ENCODE data around the gene SLC35E1.
"Not testable (repeated sequence)": the region's sequence is repeated elsewhere in the genome, so short reads cannot be mapped to it uniquely, and the experiment has no call there.

The SLC35E1 gene

GRCh38 chr19:16522559-16523377 is 49.4 kb downstream of the SLC35E1 start:
- DNase-seq (ENCODE audit: low spot score), result no peak

DNA sequence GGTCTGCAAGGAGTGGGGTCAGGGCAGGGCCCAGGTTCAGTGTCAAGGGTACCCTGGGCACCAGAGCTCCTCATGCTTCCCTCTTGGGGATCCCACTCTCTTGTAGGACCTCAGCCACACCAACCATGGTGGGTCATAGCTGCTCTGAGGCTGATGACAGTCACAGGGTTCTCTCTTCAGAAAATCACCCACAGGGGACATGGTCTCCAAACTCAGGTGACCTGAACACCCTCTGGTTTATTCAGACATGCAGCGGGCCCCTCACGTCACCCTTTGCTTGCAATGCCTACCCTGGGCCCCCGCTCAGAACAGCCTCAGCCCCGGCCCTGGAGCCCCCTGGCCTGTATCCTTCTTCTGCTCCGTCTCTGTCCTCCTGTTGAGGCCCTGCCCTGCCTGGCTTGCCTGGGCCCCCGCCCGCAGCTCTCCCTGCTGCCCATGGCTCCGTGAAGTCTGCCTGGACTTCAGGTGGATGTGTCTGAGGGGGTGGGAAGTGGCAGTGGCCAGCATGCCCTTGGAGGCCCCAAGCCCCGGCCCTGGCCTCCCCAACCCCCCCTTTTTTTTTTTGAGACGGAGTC is 50.4 kb downstream of the SLC35E1 start:
- DNase-seq (ENCODE audit: low spot score), result no peak

- no peak for DNase-seq (ENCODE audit: low spot score)
These were observed 51.1 kb downstream of the SLC35E1 start for GRCh38 chr19:16520986-16521624.

DNA sequence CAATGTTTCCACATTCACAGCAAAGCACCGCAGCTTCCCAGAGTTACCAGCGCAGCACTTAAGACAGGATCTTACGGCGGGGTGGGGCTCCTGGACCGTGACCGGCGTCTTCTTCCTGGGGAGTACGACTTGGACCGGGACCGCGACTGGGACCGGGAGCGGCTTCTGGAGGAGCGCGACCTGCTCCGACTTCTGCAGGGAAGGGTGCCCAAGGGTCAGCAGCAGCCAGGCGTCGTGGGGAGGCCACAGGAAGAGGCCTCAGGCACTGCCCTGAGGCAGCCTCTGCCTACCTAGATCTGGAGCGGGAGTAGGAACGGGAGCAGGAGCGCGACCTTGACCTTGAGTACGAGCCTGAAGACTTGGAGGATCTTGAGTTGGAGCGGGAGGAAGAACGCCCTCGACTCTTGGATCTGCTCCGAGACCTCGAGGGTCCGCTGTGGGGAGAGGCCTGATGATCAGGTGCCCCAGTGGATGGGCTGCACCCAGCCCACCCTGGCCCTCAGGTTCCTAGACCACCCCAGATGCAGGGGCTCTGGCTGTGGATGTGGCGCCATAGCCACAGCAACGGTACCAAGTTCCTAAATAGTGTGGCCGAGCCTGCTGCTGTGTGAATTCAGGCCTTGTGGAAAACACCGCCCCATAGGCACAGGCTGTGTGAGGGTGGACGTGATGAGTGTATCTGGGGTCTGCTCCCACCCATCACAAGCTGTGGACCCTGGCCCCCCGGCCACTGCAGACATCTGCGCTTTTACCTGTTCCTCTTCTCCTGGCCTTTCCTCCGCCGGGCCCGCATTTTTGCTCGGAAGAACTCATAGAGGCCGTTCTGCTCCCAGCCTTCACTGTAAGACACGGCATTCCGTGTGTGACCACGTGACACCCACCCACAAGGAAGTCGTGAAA is 51.9 kb downstream of the SLC35E1 start:
- DNase-seq (ENCODE audit: low spot score), result no peak

GRCh38 chr19:16519230-16519687 is 53.0 kb downstream of the SLC35E1 start:
- DNase-seq (ENCODE audit: low spot score), result no peak

- no peak for DNase-seq (ENCODE audit: low spot score)
These were observed 53.6 kb downstream of the SLC35E1 start for GRCh38 chr19:16518483-16519229.

DNA sequence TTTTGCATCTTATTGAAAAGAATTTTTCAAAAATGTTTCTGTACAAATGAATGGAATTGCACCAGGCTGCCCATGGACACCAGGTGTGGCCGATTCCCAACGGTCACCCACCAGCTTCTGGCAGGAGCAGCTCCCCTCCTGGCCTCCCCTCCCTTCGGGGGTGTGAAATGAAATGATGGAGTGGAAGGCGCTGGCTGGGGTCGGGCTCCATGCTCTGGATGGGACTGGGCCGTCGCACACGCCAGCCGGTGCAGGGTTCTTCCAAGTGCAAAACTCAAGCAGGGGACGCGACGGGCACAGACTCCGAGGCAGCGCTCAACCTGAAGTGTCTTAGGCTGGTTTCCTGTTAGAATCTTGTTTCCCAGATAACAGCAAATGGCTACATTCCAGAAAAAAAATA is 54.2 kb downstream of the SLC35E1 start:
- DNase-seq (ENCODE audit: low spot score), result no peak

DNA sequence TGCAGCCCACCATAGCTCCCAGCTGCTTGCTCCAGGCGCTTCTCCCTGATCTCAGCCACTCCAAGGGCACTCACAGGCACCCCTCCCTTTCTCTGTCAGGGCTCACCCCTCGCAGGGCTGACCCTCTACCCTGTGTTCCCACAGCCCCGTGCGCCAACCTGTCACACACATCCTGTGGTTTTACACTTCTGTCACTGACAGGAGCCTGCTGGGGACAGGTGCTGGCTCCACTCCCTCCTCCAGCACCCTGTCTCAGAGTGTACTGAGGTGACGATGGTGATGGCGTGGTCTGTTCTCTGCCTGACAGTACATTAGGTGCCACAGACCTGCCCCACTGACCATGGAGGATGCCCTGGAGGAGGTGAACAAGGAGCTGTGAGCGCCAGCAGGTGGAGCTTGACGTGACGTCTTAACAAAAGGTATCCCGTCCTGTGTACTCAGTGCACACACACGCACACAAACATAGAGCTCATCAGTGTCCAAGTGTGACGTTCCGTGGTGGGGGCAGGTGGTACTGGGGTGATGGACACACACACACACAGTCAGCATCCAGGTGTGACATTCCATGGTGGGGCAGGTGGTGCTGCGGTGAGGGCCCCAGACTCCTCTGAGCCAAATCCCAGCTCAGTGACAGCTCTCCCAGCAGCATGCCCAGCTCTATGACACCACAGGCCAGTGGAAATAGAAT is 55.1 kb downstream of the SLC35E1 start:
- DNase-seq (ENCODE audit: low spot score), result no peak

GRCh38 chr19:16516381-16516780 is 55.8 kb downstream of the SLC35E1 start:
- DNase-seq (ENCODE audit: low spot score), result no peak

GRCh38 chr19:16514383-16515019 is 57.7 kb downstream of the SLC35E1 start:
- no peak for DNase-seq (ENCODE audit: low spot score)

DNA sequence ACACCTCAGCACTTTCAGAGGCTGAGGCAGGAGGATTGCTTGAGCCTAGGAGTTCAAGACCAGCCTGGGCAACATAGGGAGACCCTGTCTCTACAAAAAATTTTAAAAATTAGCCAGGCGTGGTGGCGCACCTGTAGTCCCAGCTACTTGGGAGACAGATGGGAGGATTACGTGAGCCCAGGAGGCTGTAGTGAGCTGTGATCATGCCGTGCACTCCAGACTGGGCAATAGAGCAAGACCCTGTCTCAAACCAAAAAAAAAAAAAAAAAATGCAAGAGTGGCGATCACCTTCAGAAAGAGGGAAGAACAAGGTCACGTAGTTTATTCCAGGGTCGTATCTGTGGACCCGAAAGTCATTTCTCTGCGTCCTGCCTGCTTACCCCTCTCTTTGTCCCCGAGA is 59.6 kb downstream of the SLC35E1 start:
- DNase-seq (ENCODE audit: low spot score), result not testable (repeated sequence)

DNA sequence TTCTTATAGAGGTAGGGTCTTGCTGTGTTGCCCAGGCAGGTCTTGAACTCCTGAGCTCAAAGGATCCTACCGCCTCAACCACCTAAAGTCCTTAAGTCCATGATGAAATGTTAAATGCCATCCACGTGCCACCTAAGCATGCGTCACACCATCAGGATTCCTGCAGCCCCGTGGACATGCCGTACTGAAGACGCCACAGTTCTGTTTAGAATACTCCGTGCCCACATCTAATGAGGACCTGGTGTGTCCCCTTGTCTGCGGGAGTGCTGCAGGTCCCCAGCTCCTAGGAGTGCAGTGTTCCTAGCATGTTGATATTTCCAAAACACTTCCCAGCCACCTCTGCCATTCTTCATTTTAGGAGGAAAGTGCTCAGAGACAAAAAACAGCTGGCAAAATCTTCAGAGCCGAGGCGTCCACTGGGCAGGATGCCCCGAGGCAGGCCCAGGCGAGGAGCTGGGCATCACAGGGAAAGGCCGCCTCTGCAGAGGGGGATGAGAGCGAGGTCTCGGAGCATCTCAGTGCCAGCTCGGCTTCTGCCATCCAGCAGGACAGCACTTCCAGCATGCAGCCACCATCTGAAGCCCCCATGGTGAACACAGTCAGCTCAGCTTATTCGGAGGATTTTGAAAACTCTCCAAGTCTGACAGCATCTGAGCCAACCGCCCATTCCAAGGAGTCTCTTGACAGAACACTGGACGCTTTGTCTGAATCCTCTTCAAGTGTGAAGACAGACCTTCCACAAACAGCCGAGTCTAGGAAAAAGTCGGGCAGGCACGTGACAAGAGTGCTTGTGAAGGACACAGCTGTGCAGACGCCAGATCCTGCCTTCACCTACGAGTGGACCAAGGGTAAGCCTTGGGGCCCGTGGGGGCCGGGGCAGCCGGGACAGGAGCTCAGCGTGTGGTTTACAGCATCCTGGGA is 62.8 kb downstream of the SLC35E1 start:
- peak; percentile 79 for DNase-seq (ENCODE audit: low spot score)

DNA sequence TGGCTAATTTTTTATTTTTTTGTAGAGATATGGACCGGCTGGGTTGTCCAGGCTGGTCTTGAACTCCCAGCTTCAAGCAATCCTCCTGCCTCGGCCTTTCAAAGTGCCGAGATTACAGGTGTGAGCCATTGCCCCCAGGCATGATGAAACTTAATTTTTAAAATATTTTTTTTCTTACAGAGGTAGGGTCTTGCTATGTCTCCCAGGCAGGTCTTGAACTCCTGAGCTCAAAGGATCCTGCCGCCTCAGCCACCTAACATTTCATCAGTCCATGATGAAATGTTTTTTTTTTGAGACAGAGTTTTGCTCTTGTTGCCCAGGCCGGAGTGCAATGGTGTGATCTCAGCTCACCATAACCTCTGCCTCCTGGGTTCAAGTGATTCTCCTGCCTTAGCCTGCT is 63.7 kb downstream of the SLC35E1 start:
- DNase-seq (ENCODE audit: low spot score), result no peak

GRCh38 chr19:16506961-16507360 is 65.3 kb downstream of the SLC35E1 start:
- DNase-seq (ENCODE audit: low spot score), result no peak

- DNase-seq (ENCODE audit: low spot score), result not testable (repeated sequence)
These were observed 66.1 kb downstream of the SLC35E1 start for GRCh38 chr19:16506161-16506560.

DNA sequence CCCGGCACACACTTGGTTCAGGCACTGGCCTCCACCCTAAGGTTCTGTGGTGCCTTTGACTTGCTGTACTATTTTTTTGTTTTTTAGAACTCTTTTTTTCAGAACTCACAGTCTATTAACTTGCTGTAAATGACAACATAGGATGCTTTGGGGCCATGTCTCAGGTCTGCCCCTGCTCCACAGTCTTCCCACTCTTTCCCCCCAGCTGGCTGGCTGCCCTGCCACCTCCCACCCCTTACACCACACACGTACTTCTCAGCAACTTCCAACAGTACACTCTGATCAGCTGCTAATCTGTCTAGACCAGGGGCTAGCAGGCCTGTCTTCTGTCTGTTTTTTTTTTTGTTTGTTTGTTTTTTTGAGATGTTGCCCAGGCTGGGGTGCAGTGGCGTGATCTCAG is 67.9 kb downstream of the SLC35E1 start:
- DNase-seq (ENCODE audit: low spot score), result no peak
